H9 (cell line): ENCODE data around the gene NT5C3B. TPM values are rescaled to one million over a fixed set of nuclear protein-coding genes. Genes with fewer than 3 reads are reported as not detected.
"Not testable (repeated sequence)": the region's sequence is repeated elsewhere in the genome, so short reads cannot be mapped to it uniquely, and the experiment has no call there.

Source experiments
- DNase-seq: peaks from one replicate; pipeline ENCODE4 v3.0.0-alpha.2; 2017
- H2AFZ ChIP-seq: one replicate; pipeline ENCODE4 v1.6.1; 2013; ENCODE audit warnings: mild to moderate bottlenecking, low read length, control low read depth, moderate library complexity
- H2AK5ac ChIP-seq: 2 replicates; pipeline ENCODE4 v1.6.1; 2013; ENCODE audit warnings: low read length, control low read depth, mixed read lengths; ENCODE audit not compliant: insufficient read length
- H2BK120ac ChIP-seq: one replicate; pipeline ENCODE4 v1.6.1; 2013; ENCODE audit warnings: low read depth, mild to moderate bottlenecking, low read length, control low read depth, inconsistent platforms; ENCODE audit not compliant: poor library complexity, severe bottlenecking
- H2BK12ac ChIP-seq: 2 replicates; pipeline ENCODE4 v1.6.1; 2013; ENCODE audit warnings: low read length, control low read depth, mixed read lengths, low read depth; ENCODE audit not compliant: insufficient read length
- H2BK15ac ChIP-seq: 2 replicates; pipeline ENCODE4 v1.6.1; 2013; ENCODE audit warnings: low read depth, low read length, control low read depth
- H2BK20ac ChIP-seq: one replicate; pipeline ENCODE4 v1.6.1; 2013; ENCODE audit warnings: low read depth, mild to moderate bottlenecking, low read length, control low read depth, inconsistent platforms; ENCODE audit not compliant: poor library complexity, severe bottlenecking
- H2BK5ac ChIP-seq: 2 replicates; pipeline ENCODE4 v1.6.1; 2013; ENCODE audit warnings: low read length, control low read depth, mixed read lengths; ENCODE audit not compliant: insufficient read length
- H3K14ac ChIP-seq: 2 replicates; pipeline ENCODE4 v1.6.1; 2013; ENCODE audit warnings: low read length, control low read depth; ENCODE audit not compliant: insufficient read depth
- H3K18ac ChIP-seq: 2 replicates; pipeline ENCODE4 v1.6.1; 2013; ENCODE audit warnings: low read depth, mild to moderate bottlenecking, mixed read lengths, low read length, control low read depth; ENCODE audit not compliant: insufficient read length
- H3K23ac ChIP-seq: 2 replicates; pipeline ENCODE4 v1.6.1; 2013; ENCODE audit warnings: low read length, control low read depth, mixed read lengths, low read depth; ENCODE audit not compliant: insufficient read length
- H3K23me2 ChIP-seq: 2 replicates; pipeline ENCODE4 v1.6.1; 2013; ENCODE audit warnings: low read depth, mild to moderate bottlenecking, mixed read lengths, low read length, control low read depth; ENCODE audit not compliant: insufficient read length, poor library complexity, severe bottlenecking
- H3K27ac ChIP-seq: 2 replicates; pipeline ENCODE4 v1.5.1; 2013; ENCODE audit warnings: low read length, control low read depth, mixed read lengths, low read depth; ENCODE audit not compliant: insufficient read length
- H3K27me3 ChIP-seq: 2 replicates; pipeline ENCODE4 v1.6.1; 2013; ENCODE audit warnings: low read length, control low read depth, inconsistent platforms; ENCODE audit not compliant: insufficient read depth
- H3K4ac ChIP-seq: 2 replicates; pipeline ENCODE4 v1.6.1; 2013; ENCODE audit warnings: low read depth, mild to moderate bottlenecking, control low read depth, inconsistent platforms, low read length, moderate library complexity
- H3K4me1 ChIP-seq: 2 replicates; pipeline ENCODE4 v1.6.1; 2013; ENCODE audit warnings: low read length, control low read depth, inconsistent platforms; ENCODE audit not compliant: insufficient read depth
- H3K4me2 ChIP-seq: 2 replicates; pipeline ENCODE4 v1.6.1; 2013; ENCODE audit warnings: low read length, control low read depth, mixed read lengths; ENCODE audit not compliant: insufficient read length, insufficient read depth
- H3K56ac ChIP-seq: 2 replicates; pipeline ENCODE4 v1.6.1; 2013; ENCODE audit warnings: low read depth, mild to moderate bottlenecking, mixed read lengths, low read length, control low read depth; ENCODE audit not compliant: insufficient read length
- H3K79me1 ChIP-seq: 2 replicates; pipeline ENCODE4 v1.6.1; 2013; ENCODE audit warnings: low read depth, mild to moderate bottlenecking, moderate library complexity, low read length, control low read depth, inconsistent platforms; ENCODE audit not compliant: insufficient read depth, poor library complexity, severe bottlenecking
- H3K79me2 ChIP-seq: 2 replicates; pipeline ENCODE4 v1.6.1; 2013; ENCODE audit warnings: low read length, control low read depth, inconsistent platforms; ENCODE audit not compliant: insufficient read depth
- H3K9ac ChIP-seq: 2 replicates; pipeline ENCODE4 v1.6.1; 2013; ENCODE audit warnings: low read length, control low read depth, mixed read lengths; ENCODE audit not compliant: insufficient read length; ENCODE audit errors: extremely low read depth
- H3K9me3 ChIP-seq: one replicate; pipeline ENCODE4 v1.6.1; 2013; ENCODE audit warnings: low read depth, low read length, inconsistent platforms; ENCODE audit not compliant: control insufficient read depth
- H3T11ph ChIP-seq: one replicate; pipeline ENCODE4 v1.6.1; 2013; ENCODE audit warnings: mild to moderate bottlenecking, low read length, control low read depth, inconsistent platforms
- H4K20me1 ChIP-seq: one replicate; pipeline ENCODE4 v1.6.1; 2013; ENCODE audit not compliant: control insufficient read depth, insufficient read length, insufficient read depth
- H4K5ac ChIP-seq: 2 replicates; pipeline ENCODE4 v1.6.1; 2013; ENCODE audit warnings: low read depth, mild to moderate bottlenecking, mixed read lengths, low read length, control low read depth; ENCODE audit not compliant: insufficient read length
- H4K8ac ChIP-seq: replicated peaks from 2 replicates; pipeline ENCODE4 v1.6.1; 2013; ENCODE audit warnings: low read length, control low read depth, mixed read lengths, low read depth; ENCODE audit not compliant: insufficient read length
- H4K91ac ChIP-seq: 2 replicates; pipeline ENCODE4 v1.6.1; 2013; ENCODE audit warnings: low read depth, mild to moderate bottlenecking, moderate library complexity, mixed read lengths, low read length, control low read depth; ENCODE audit not compliant: insufficient read length
- H3K27ac Mint-ChIP-seq, 3 experiments: 2 replicates in 2 of 3; 3 replicates in 1 of 3; pipeline ENCODE4 v1.8.0; 2020 to 2021; ENCODE audit warnings: mixed read lengths in 3 of 3, mild to moderate bottlenecking in 1 of 3, moderate library complexity in 1 of 3
- H3K27me3 Mint-ChIP-seq: 2 replicates; pipeline ENCODE4 v1.8.0; 2021; ENCODE audit warnings: low read depth, mild to moderate bottlenecking, moderate library complexity, mixed read lengths
- H3K36me3 Mint-ChIP-seq, 3 experiments: 2 replicates in 2 of 3; 3 replicates in 1 of 3; pipeline ENCODE4 v1.8.0; 2020 to 2021; ENCODE audit warnings: low read depth in 3 of 3, mixed read lengths in 3 of 3; ENCODE audit not compliant: insufficient read depth in 1 of 3
- H3K4me1 Mint-ChIP-seq, 2 experiments: 2 replicates each; pipeline ENCODE4 v1.8.0; 2020; ENCODE audit warnings: mixed read lengths in 2 of 2
- H3K4me3 Mint-ChIP-seq, 2 experiments: 2 replicates in 1 of 2; 3 replicates in 1 of 2; pipeline ENCODE4 v1.8.0; 2020 to 2021; ENCODE audit warnings: mild to moderate bottlenecking in 2 of 2, mixed read lengths in 2 of 2, moderate library complexity in 1 of 2
- H3K9me3 Mint-ChIP-seq, 2 experiments: 2 replicates in 1 of 2; 3 replicates in 1 of 2; pipeline ENCODE4 v1.8.0; 2020; ENCODE audit warnings: mild to moderate bottlenecking in 2 of 2, mixed read lengths in 2 of 2, moderate library complexity in 1 of 2
- WGBS: extraction: QIAGEN DNeasy Blood & Tissue Kit; methylation state at CpG from one replicate; pipeline ENCODE4 v1.1.7; 2013; ENCODE audit warnings: missing lambda C conversion rate, low lambda C conversion rate, mixed read lengths; ENCODE audit not compliant: insufficient read length; ENCODE audit errors: extremely low coverage; 5-methylcytosine and 5-hydroxymethylcytosine counted together
- total RNA-seq: library from RNA; stranded (reverse); gene quantifications from 2 replicates; pipeline ENCODE4 v1.2.1, GENCODE V29; 2021

Gene NT5C3B
- total RNA-seq, 1 experiment from 2014 or later: 76.1 TPM

GRCh38 chr17:41839448-41839847 is 3.4 kb upstream of the NT5C3B start:
- not testable (repeated sequence) for H2BK5ac ChIP-seq, H2BK15ac ChIP-seq, H3K27ac ChIP-seq, H4K8ac ChIP-seq, H3K18ac ChIP-seq, H3K56ac ChIP-seq, H3K4me2 ChIP-seq, H3K14ac ChIP-seq, H2AK5ac ChIP-seq, H3K9me3 ChIP-seq, H3K23me2 ChIP-seq, DNase-seq, H4K20me1 ChIP-seq, H3K4ac ChIP-seq, H3K79me2 ChIP-seq, H2BK120ac ChIP-seq, H3K4me3 Mint-ChIP-seq, H3K4me1 ChIP-seq, H4K5ac ChIP-seq, H2BK12ac ChIP-seq, H2AFZ ChIP-seq, H3T11ph ChIP-seq, H2BK20ac ChIP-seq, H3K36me3 Mint-ChIP-seq, H3K23ac ChIP-seq, H3K79me1 ChIP-seq, H3K27me3 ChIP-seq, H3K9me3 Mint-ChIP-seq, H3K9ac ChIP-seq, H3K27ac Mint-ChIP-seq, H4K91ac ChIP-seq
- peaks cover 16% of the 10 kb centered on the region for H3K27me3 Mint-ChIP-seq
- peaks cover 10 to 12% of the 10 kb centered on the region in 2 experiments for H3K4me1 Mint-ChIP-seq
- no CpG with 5 or more reads among the region's 2 CpGs for WGBS
